DND-41 (cell line): ENCODE results near the gene ITGB7.

Source experiments
- ATAC-seq: fragments of 200-7000 bp; cut with Tn5 transposase; 3 replicates; pipeline ENCODE4 v1.9.1; 2021; ENCODE audit warnings: low read depth; ENCODE audit not compliant: insufficient read depth
- DNase-seq: peaks from one replicate; pipeline ENCODE4 v3.0.0-alpha.2; 2020
- H2AFZ ChIP-seq: 2 replicates; pipeline ENCODE4 v1.6.0; 2012; ENCODE audit warnings: low read depth, low read length
- H3K27ac ChIP-seq: 2 replicates; pipeline ENCODE4 v1.5.1; 2012; ENCODE audit warnings: low read length, inconsistent platforms
- H3K27me3 ChIP-seq: fragments of 200-600 bp; sonication (generic); 2 replicates; pipeline ENCODE4 v1.6.0; 2012; ENCODE audit warnings: low read length, mild to moderate bottlenecking, inconsistent platforms; ENCODE audit not compliant: insufficient read depth, poor library complexity
- H3K36me3 ChIP-seq: 2 replicates; pipeline ENCODE4 v1.5.1; 2012; ENCODE audit warnings: low read length, inconsistent platforms; ENCODE audit not compliant: insufficient read depth
- H3K4me1 ChIP-seq: 2 replicates; pipeline ENCODE4 v1.5.1; 2012; ENCODE audit warnings: mild to moderate bottlenecking, low read length; ENCODE audit not compliant: insufficient read depth
- H3K4me2 ChIP-seq: 2 replicates; pipeline ENCODE4 v1.6.0; 2012; ENCODE audit warnings: mild to moderate bottlenecking, moderate library complexity, low read length, inconsistent platforms; ENCODE audit not compliant: insufficient read depth
- H3K4me3 ChIP-seq, 2 experiments: fragments of 200-600 bp in 1 of 2; shearing (Covaris generic) in 1 of 2; 2 replicates each; pipeline ENCODE4 v1.5.1; 2012 to 2016; ENCODE audit warnings: inconsistent platforms in 2 of 2, low read length in 2 of 2, mild to moderate bottlenecking in 2 of 2, low read depth in 1 of 2, moderate library complexity in 1 of 2
- H3K79me2 ChIP-seq: 2 replicates; pipeline ENCODE4 v1.6.0; 2012; ENCODE audit warnings: low read length, inconsistent platforms; ENCODE audit not compliant: insufficient read depth
- H3K9ac ChIP-seq: 2 replicates; pipeline ENCODE4 v1.6.0; 2012; ENCODE audit warnings: low read depth, mild to moderate bottlenecking, inconsistent platforms, low read length, moderate library complexity
- H3K9me3 ChIP-seq: 2 replicates; pipeline ENCODE4 v1.5.1; 2012; ENCODE audit warnings: low read length, moderate library complexity, mild to moderate bottlenecking, inconsistent platforms; ENCODE audit not compliant: insufficient read depth, severe bottlenecking
- H4K20me1 ChIP-seq: 2 replicates; pipeline ENCODE4 v1.6.0; 2012; ENCODE audit warnings: low read length; ENCODE audit not compliant: insufficient read depth
- EZH2 ChIP-seq: IDR thresholded peaks from 3 replicates; pipeline ENCODE4 v1.6.1; 2012; ENCODE audit warnings: borderline replicate concordance, low read depth, mild to moderate bottlenecking, moderate library complexity, low read length, inconsistent platforms; ENCODE audit not compliant: severe bottlenecking
- TF ChIP-seq, protein P1 (sequence below): IDR thresholded peaks from 2 replicates; pipeline ENCODE4 v1.5.1; 2012; ENCODE audit warnings: borderline replicate concordance, low read length, moderate library complexity, mild to moderate bottlenecking; ENCODE audit not compliant: poor library complexity, severe bottlenecking; ENCODE audit errors: extremely low read depth

The ITGB7 gene

DNA sequence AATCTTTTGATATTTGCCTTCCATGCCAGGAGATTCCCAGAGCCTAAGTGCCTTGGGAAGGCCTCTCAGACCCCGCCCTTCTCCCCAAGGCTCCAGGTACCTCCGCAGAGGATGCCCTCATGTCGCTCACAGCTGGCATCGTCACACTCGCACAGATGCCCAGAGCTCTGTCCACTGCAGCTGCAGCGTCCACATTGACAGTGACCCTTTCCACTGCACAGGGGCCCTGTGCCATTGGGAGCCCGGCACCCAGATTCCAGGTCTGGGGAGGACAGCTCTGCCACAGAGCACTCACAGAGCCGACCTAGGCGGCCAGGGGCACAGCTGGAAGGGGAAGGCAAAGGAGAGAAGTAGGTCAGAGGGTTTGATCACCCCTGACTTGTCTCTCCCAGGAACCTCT lies 14.0 kb downstream of the ITGB7 start:
- Histone ChIP-seq H3K79me2 (no peaks in the 10 kb centered on the region), H3K36me3 (peaks cover 24% of the 10 kb centered on the region)

DNA sequence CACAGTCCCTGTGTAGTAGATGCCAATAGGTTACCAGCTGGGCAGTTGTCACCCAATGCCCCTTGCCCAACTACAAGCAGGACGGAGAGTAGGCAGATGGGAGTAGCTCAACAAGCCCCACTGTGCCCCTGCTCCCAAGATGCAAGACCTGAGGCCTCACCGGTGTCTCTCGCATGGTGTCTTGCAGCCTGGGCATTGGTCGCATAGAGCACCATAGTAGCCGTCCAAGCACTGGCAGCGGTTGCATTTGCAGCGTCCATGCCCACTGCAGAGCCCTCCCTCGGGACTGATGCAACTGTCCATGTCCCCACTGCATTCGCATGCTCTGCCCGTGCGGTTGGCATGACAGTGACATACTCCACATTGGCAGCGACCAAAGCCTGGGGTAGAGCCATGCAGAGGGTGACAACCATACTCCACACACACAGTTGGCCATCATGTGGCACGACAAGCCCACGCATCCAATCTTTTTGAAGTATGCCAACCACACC lies 14.5 kb downstream of the ITGB7 start:
- DNase-seq, result no peak
- Histone ChIP-seq H3K4me2 (no peak overlapping the region), H3K4me3 (no peak overlapping the region), H3K27me3 (no peaks in the 10 kb centered on the region), H3K79me2 (no peaks in the 10 kb centered on the region), H3K36me3 (peaks cover 29% of the 10 kb centered on the region), H4K20me1 (peaks cover 6% of the 10 kb centered on the region; the same call in 1 of the 2 replicates), H3K9ac (no peak overlapping the region), H3K9me3 (no peaks in the 10 kb centered on the region), H3K4me1 (no peaks in the 10 kb centered on the region), H3K27ac (no peak overlapping the region), H2AFZ (no peak overlapping the region)
- no peak for TF ChIP-seq EZH2
- TF ChIP-seq, protein P1, sequence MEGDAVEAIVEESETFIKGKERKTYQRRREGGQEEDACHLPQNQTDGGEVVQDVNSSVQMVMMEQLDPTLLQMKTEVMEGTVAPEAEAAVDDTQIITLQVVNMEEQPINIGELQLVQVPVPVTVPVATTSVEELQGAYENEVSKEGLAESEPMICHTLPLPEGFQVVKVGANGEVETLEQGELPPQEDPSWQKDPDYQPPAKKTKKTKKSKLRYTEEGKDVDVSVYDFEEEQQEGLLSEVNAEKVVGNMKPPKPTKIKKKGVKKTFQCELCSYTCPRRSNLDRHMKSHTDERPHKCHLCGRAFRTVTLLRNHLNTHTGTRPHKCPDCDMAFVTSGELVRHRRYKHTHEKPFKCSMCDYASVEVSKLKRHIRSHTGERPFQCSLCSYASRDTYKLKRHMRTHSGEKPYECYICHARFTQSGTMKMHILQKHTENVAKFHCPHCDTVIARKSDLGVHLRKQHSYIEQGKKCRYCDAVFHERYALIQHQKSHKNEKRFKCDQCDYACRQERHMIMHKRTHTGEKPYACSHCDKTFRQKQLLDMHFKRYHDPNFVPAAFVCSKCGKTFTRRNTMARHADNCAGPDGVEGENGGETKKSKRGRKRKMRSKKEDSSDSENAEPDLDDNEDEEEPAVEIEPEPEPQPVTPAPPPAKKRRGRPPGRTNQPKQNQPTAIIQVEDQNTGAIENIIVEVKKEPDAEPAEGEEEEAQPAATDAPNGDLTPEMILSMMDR, result no peak
- no peak for ATAC-seq

More for the DNA sequence above, 14.0 kb downstream of the ITGB7 start:
- no peak overlapping the region for H3K4me2 ChIP-seq
- H2AFZ ChIP-seq, result no peak overlapping the region
- H3K27me3 ChIP-seq, result no peaks in the 10 kb centered on the region
- no peak overlapping the region for H3K9ac ChIP-seq
- DNase-seq (no peak), ATAC-seq (no peak)
- TF ChIP-seq, protein P1, result no peak
- TF ChIP-seq EZH2, result no peak
- H4K20me1 ChIP-seq, result peaks cover 4% of the 10 kb centered on the region; the same call in 1 of the 2 replicates
- H3K4me1 ChIP-seq, result no peaks in the 10 kb centered on the region
- H3K9me3 ChIP-seq, result no peaks in the 10 kb centered on the region
- no peak overlapping the region for H3K27ac ChIP-seq
- H3K4me3 ChIP-seq, result no peak overlapping the region

DNA sequence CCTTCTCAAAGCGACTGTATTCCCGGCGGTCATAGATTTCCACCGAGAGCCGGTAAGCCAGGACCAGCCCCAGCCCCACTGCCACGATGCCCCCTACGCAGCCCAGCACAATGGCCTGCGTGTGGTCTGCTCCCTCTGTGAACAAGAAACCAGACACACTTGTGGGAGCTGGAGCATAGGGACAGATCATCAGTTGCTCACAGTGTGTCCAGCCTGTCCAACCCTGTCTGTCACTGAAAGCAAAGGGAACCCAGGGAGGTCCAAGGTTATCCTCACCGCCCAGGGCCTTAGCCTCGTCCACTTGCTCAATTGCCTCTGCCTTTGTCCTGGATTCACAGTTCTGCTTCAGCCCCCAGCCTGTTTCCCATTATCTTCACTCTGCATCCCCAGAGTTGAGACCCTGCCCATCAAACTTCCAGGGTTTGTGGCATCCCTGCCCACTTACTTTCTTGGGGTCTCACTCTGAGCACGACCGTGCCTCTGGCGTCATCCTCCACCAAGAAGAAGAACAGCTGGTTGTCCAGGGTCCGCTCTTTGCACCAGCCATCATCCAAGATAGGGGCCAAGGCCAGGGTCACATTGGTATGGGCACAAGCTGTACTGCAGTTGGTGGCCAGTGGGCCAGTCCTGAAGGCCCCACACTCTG lies 15.0 kb downstream of the ITGB7 start:
- DNase-seq, result no peak
- H3K4me3 ChIP-seq, result no peak overlapping the region
- peaks cover 34% of the 10 kb centered on the region for H3K36me3 ChIP-seq
- H2AFZ ChIP-seq, result no peak overlapping the region
- H3K27me3 ChIP-seq, result no peaks in the 10 kb centered on the region
- TF ChIP-seq, protein P1, result no peak
- TF ChIP-seq EZH2, result no peak
- H3K9ac ChIP-seq, result no peak overlapping the region
- no peak overlapping the region for H3K27ac ChIP-seq
- H3K9me3 ChIP-seq, result no peaks in the 10 kb centered on the region
- H4K20me1 ChIP-seq, result peaks cover 6% of the 10 kb centered on the region; the same call in 1 of the 2 replicates
- H3K4me1 ChIP-seq, result no peaks in the 10 kb centered on the region
- no peaks in the 10 kb centered on the region for H3K79me2 ChIP-seq
- no peak overlapping the region for H3K4me2 ChIP-seq
- ATAC-seq, result no peak
